Motor neuron (in vitro differentiated cells): ENCODE results near the gene USP26. TPM values are rescaled to one million over a fixed set of nuclear protein-coding genes. Genes with fewer than 3 reads are reported as not detected.
"Not testable (repeated sequence)": the region's sequence is repeated elsewhere in the genome, so short reads cannot be mapped to it uniquely, and the experiment has no call there.

Experiments used
- ATAC-seq, 8 experiments: fragments of 200-7000 bp; cut with Tn5 transposase; replicated peaks in 6 of 8; 2 replicates each; pipeline ENCODE4 v1.8.0; 2021; ENCODE audit warnings: mild to moderate bottlenecking in 8 of 8, moderate library complexity in 8 of 8
- H3K27ac ChIP-seq, 2 donors: fragments of 250-450 bp; sonication (Bioruptor Pico); 2 replicates each; pipeline ENCODE4 v1.9.0; 2021; ENCODE audit warnings: antibody characterized with exemption in 2 of 2, mild to moderate bottlenecking in 2 of 2, moderate library complexity in 1 of 2
- H3K4me1 ChIP-seq, 2 donors: fragments of 250-450 bp; sonication (Bioruptor Pico); replicated peaks in 1 of 2; 2 replicates each; pipeline ENCODE4 v1.6.1; 2021; ENCODE audit warnings: antibody characterized with exemption in 2 of 2, mild to moderate bottlenecking in 2 of 2, moderate library complexity in 1 of 2
- H3K4me3 ChIP-seq, 5 donors: fragments of 250-450 bp; sonication (Bioruptor Pico); 2 replicates each; pipeline ENCODE4 v1.9.0; 2021; ENCODE audit warnings: antibody characterized with exemption in 5 of 5, mild to moderate bottlenecking in 5 of 5, moderate library complexity in 4 of 5
- WGBS, 10 experiments: fragments of 450-650 bp; shearing (Covaris generic); methylation state at CpG; one replicate each; pipeline ENCODE4 v1.0.0; 2022; 5-methylcytosine and 5-hydroxymethylcytosine counted together
- in situ Hi-C, 9 experiments: fragments of 400-800 bp; cut with MboI; loops; one replicate each; pipeline ENCODE4 v1.15.0; 2021; ENCODE audit warnings: low sequenced_read_pairs in 9 of 9, low pct_unique_long_range_greater_than_20kb in 2 of 9; ENCODE audit not compliant: unreplicated experiment in 9 of 9
- total RNA-seq, 8 experiments: library from RNA; unstranded; fragments of 300-600 nt; gene quantifications; 2 replicates each; pipeline versions ENCODE4 v1.2.3 to v1.2.4, GENCODE V29; 2022

USP26 gene
- total RNA-seq, 8 experiments from 2014 or later = under 0.01 to 0.36 (median 0.14) TPM; not detected in 5

- H3K4me1 ChIP-seq = peaks cover 2 to 7% of the 10 kb centered on the region in 2 donors
- no peak for ATAC-seq
- H3K4me3 ChIP-seq = no peak overlapping the region
- no peak overlapping the region for H3K27ac ChIP-seq
- in situ Hi-C loops = no loop called here
Observed at GRCh38 chrX:133054761-133055405, 42.0 kb downstream of the USP26 start.

- Histone ChIP-seq H3K4me3 (no peak overlapping the region), H3K27ac (no peak overlapping the region), H3K4me1 (peaks cover 2 to 7% of the 10 kb centered on the region in 2 donors)
- ATAC-seq = peak in 4 of 8 experiments; percentile 28 to 69 (median 38)
- in situ Hi-C loops = no loop called here
- WGBS, 10 experiments = 0 to 20% (median 0%) methylated on average over 1 to 2 of the region's 3 CpGs; no CpG with 5 or more reads in 5 of the 10 experiments
Observed at GRCh38 chrX:133053861-133054598, 42.9 kb downstream of the USP26 start.

GRCh38 chrX:133048751-133049150 is 48.2 kb downstream of the USP26 start:
- in situ Hi-C loops = no loop called here
- ATAC-seq = no peak
- WGBS, 10 experiments = 0 to 100% (median 80%) methylated on average over 1 of the region's 5 CpGs; no CpG with 5 or more reads in 7 of the 10 experiments

GRCh38 chrX:133046601-133047000 is 50.3 kb downstream of the USP26 start:
- Histone ChIP-seq H3K4me1 (no peaks in the 10 kb centered on the region), H3K4me3 (no peak overlapping the region), H3K27ac (no peak overlapping the region)
- 33% methylated on average over 1 of the region's 1 CpG; no CpG with 5 or more reads in 9 of the 10 experiments for WGBS, 10 experiments
- in situ Hi-C loops = no loop called here
- no peak for ATAC-seq

More at GRCh38 chrX:133048751-133049150, 48.2 kb downstream of the USP26 start:
- Histone ChIP-seq H3K4me1 (peaks cover 0 to 1% of the 10 kb centered on the region in 2 donors), H3K27ac (no peak overlapping the region), H3K4me3 (no peak overlapping the region)

GRCh38 chrX:133045986-133046385 is 50.9 kb downstream of the USP26 start:
- ATAC-seq = peak in 2 of 8 experiments; percentile 30 to 36
- Histone ChIP-seq H3K4me3 (no peak overlapping the region), H3K27ac (no peak overlapping the region), H3K4me1 (no peaks in the 10 kb centered on the region)
- in situ Hi-C loops = no loop called here
- WGBS, 10 experiments = 69 to 83% methylated on average over 1 to 2 of the region's 2 CpGs; no CpG with 5 or more reads in 8 of the 10 experiments

- H3K27ac ChIP-seq, ATAC-seq, in situ Hi-C loops, H3K4me1 ChIP-seq, H3K4me3 ChIP-seq: not testable (repeated sequence)
- WGBS, 10 experiments = 50% methylated on average over 2 of the region's 28 CpGs; no CpG with 5 or more reads in 9 of the 10 experiments
Observed at GRCh38 chrX:133044145-133044786, 52.6 kb downstream of the USP26 start.

GRCh38 chrX:133042260-133042659 is 54.6 kb downstream of the USP26 start:
- no peak for ATAC-seq
- WGBS, 10 experiments = 0 to 75% methylated on average over 1 of the region's 2 CpGs; no CpG with 5 or more reads in 8 of the 10 experiments
- in situ Hi-C loops = no loop called here
- no peak overlapping the region for H3K4me3 ChIP-seq
- H3K27ac ChIP-seq = no peak overlapping the region
- H3K4me1 ChIP-seq = no peaks in the 10 kb centered on the region

GRCh38 chrX:133033010-133033409 is 63.9 kb downstream of the USP26 start:
- no peak overlapping the region for H3K4me3 ChIP-seq
- WGBS, 10 experiments = 0 to 100% (median 20%) methylated on average over 1 to 5 of the region's 5 CpGs; no CpG with 5 or more reads in 3 of the 10 experiments
- peak in 3 of 8 experiments; percentile 56 to 76 (median 67) for ATAC-seq
- H3K4me1 ChIP-seq = peaks cover 5 to 7% of the 10 kb centered on the region in 2 donors
- in situ Hi-C loops = no loop called here
- H3K27ac ChIP-seq = no peak overlapping the region

GRCh38 chrX:133018229-133018628 is 78.7 kb downstream of the USP26 start:
- in situ Hi-C loops = no loop called here
- WGBS, 10 experiments = 0 to 100% (median 44%) methylated on average over 1 to 3 of the region's 3 CpGs; no CpG with 5 or more reads in 4 of the 10 experiments
- Histone ChIP-seq H3K4me3 (no peak overlapping the region), H3K4me1 (no peaks in the 10 kb centered on the region), H3K27ac (no peak overlapping the region)
- no peak for ATAC-seq

GRCh38 chrX:133007458-133007857 is 89.5 kb downstream of the USP26 start:
- ATAC-seq = no peak
- H3K4me3 ChIP-seq = no peak overlapping the region
- no peak overlapping the region for H3K27ac ChIP-seq
- H3K4me1 ChIP-seq = no peaks in the 10 kb centered on the region
- 50 to 57% methylated on average over 2 to 3 of the region's 3 CpGs; no CpG with 5 or more reads in 8 of the 10 experiments for WGBS, 10 experiments
- in situ Hi-C loops = no loop called here

- H3K4me1 ChIP-seq = no peaks in the 10 kb centered on the region
- in situ Hi-C loops = no loop called here
- 0 to 33% methylated on average over 1 of the region's 1 CpG; no CpG with 5 or more reads in 8 of the 10 experiments for WGBS, 10 experiments
- H3K27ac ChIP-seq = no peak overlapping the region
- ATAC-seq = no peak
- no peak overlapping the region for H3K4me3 ChIP-seq
Observed at GRCh38 chrX:133005616-133006015, 91.3 kb downstream of the USP26 start.

GRCh38 chrX:133005042-133005441 is 91.9 kb downstream of the USP26 start:
- peak in 3 of 8 experiments; percentile 18 to 56 (median 46) for ATAC-seq
- Histone ChIP-seq H3K4me1 (no peaks in the 10 kb centered on the region), H3K27ac (no peak overlapping the region), H3K4me3 (no peak overlapping the region)
- in situ Hi-C loops = no loop called here
- 0 to 40% (median 19%) methylated on average over 1 to 2 of the region's 2 CpGs; no CpG with 5 or more reads in 6 of the 10 experiments for WGBS, 10 experiments

- H3K4me1 ChIP-seq = no peaks in the 10 kb centered on the region
- H3K4me3 ChIP-seq = no peak overlapping the region
- in situ Hi-C loops = loop anchor here in 3 of 9 experiments (25.0 kb wide), 2 partner anchors 163 to 663 kb away; no protein-coding TSS in a partner anchor
- 20% methylated on average over 1 of the region's 1 CpG; no CpG with 5 or more reads in 9 of the 10 experiments for WGBS, 10 experiments
- ATAC-seq = peak in 2 of 8 experiments; percentile 31 to 92
- H3K27ac ChIP-seq = no peak overlapping the region
Observed at GRCh38 chrX:132999209-132999608, 97.7 kb downstream of the USP26 start.
